MG63 (cell line): ENCODE data around the gene CCDC136. TPM values are rescaled to one million over a fixed set of nuclear protein-coding genes. Genes with fewer than 3 reads are reported as not detected.

Experiments
- DNase-seq: peaks from one replicate; pipeline ENCODE4 v3.0.0-alpha.2; 2020
- H3K27me3 ChIP-seq: fragments of 250-450 bp; sonication (Bioruptor Pico); 2 replicates; pipeline ENCODE4 v1.5.1; 2020; ENCODE audit warnings: mild to moderate bottlenecking, moderate library complexity
- H3K36me3 ChIP-seq: fragments of 250-450 bp; sonication (Bioruptor Pico); 2 replicates; pipeline ENCODE4 v1.5.1; 2020; ENCODE audit warnings: mild to moderate bottlenecking, moderate library complexity
- H3K4me3 ChIP-seq: fragments of 250-450 bp; sonication (Bioruptor Pico); 2 replicates; pipeline ENCODE4 v1.5.1; 2020; ENCODE audit warnings: mild to moderate bottlenecking, moderate library complexity
- H3K9me3 ChIP-seq: fragments of 250-450 bp; sonication (Bioruptor Pico); 2 replicates; pipeline ENCODE4 v1.5.1; 2020; ENCODE audit warnings: mild to moderate bottlenecking, moderate library complexity
- total RNA-seq: library from RNA; depleted of rRNA; stranded (reverse); fragments of >200 nt; shearing (Covaris generic); gene quantifications from 2 replicates; pipeline ENCODE4 v1.2.3, GENCODE V29; 2014; ENCODE audit warnings: low replicate concordance

Gene CCDC136
- total RNA-seq, 1 experiment from 2014 or later, result 0.53 TPM

DNA sequence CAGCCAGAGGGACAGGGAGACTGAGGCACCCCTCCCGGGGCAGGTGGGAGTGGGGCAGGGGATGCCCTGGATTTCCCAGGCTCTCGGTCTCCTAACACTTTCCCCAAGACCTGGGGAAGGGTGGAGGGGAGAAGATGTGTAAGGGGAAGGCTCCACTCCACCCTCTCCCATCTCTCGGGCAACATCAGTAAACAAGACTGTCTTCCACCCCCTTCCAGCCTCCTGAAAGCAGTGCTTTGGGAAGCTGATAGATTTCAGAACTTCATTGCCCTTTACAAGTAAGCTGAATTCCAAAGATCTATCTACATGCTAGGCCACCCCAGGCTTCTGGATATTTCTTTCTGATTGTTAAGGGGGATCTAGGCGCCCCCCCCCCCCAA lies 42.2 kb downstream of the CCDC136 start:
- Histone ChIP-seq H3K36me3 (peaks cover 26% of the 10 kb centered on the region), H3K9me3 (no peaks in the 10 kb centered on the region), H3K4me3 (no peak overlapping the region; the same call in 1 of the 2 replicates), H3K27me3 (no peaks in the 10 kb centered on the region)
- DNase-seq, result no peak

DNA sequence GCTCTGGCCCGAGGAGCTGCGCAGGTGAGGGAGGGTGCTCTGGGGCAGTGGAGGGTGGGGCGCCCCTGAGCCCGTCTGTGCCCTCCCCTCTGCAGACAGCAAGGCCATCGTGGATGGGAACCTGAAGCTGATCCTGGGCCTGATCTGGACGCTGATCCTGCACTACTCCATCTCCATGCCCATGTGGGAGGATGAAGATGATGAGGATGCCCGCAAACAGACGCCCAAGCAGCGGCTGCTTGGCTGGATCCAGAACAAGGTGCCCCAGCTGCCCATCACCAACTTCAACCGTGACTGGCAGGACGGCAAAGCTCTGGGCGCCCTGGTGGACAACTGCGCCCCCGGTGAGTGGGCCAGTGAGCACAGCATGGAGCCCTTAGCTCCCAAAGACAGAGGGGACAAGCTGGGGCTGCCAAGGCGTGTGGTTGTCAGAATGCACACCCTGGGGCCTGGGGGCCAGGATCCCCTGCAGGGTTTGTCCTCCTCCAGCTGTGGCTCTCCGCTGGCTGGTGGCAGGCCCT lies 43.5 kb downstream of the CCDC136 start:
- no peak for DNase-seq
- no peak overlapping the region for H3K4me3 ChIP-seq
- peaks cover 36% of the 10 kb centered on the region for H3K36me3 ChIP-seq
- H3K9me3 ChIP-seq, result no peaks in the 10 kb centered on the region
- H3K27me3 ChIP-seq, result no peaks in the 10 kb centered on the region

DNA sequence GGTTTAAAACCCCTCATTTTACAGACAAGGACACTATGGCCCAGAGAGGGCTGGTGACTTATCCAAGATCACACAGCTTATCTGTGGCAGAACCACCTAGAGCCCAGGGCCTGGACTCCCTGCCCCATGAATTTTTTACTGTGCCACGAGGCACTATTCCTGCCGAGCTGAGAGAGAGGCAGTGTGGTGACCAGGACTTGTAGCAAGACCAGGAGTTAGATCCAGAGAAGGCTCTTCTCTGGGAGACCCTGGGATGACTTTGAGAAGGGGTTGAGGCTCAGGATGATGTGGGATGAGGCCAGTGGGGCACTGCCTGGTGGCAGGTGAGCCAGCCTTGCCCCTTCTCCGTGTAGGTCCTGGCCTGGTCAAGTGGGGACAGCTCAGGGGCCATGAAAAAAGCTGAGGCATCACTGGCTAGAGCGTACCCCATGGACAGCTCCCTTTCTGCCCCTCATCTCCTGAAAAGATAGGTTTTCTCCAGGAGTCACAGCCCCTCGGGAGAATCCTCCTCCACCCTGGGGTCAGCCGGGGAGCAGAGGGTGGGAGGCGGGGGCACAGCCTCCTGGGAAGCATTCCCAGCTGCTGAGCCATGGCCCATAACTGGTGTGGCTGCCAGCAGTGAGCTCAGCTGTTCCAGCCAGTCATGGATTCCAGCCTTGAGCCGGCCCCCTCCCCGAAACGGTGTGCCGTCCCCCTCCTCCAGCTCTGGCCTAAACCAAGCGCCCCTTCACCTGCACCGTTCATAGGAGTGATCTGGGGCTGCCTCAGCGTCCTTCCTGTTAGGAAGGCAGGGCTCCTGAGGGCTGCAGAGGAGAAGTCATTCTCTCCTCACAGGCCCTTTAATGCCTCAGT lies 44.2 kb downstream of the CCDC136 start:
- Histone ChIP-seq H3K27me3 (no peaks in the 10 kb centered on the region), H3K36me3 (peaks cover 39% of the 10 kb centered on the region), H3K9me3 (no peaks in the 10 kb centered on the region), H3K4me3 (no peak overlapping the region)
- DNase-seq, result peak; percentile 56

DNA sequence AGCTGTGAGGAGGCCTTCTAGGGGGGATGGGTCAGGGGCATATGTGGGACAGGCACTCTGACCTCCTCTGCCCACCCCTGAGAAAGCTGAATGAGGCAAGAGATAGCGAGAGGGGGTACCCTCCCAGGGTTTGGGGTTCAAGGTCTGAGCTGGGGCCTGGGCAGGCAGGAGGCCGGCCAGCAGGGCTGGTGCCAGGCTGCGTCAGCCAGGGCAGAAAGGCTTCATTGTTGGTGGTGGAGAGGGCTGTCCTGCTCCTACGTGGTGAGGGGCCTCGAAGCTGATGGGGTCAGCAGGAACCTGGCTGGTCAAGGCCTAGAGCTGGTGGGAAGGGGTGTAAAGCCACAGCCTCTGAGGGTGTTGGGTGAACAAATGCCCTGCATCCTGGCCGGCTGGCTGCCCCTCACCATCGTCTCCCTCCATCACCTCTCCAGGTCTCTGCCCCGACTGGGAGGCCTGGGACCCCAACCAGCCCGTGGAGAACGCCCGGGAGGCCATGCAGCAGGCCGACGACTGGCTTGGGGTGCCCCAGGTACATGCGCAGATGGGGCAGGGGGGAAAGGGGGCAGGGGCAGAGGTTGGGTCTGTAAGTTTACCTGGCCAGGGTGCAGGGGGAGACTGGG lies 45.1 kb downstream of the CCDC136 start:
- no peak overlapping the region for H3K4me3 ChIP-seq
- no peak for DNase-seq
- no peaks in the 10 kb centered on the region for H3K9me3 ChIP-seq

DNA sequence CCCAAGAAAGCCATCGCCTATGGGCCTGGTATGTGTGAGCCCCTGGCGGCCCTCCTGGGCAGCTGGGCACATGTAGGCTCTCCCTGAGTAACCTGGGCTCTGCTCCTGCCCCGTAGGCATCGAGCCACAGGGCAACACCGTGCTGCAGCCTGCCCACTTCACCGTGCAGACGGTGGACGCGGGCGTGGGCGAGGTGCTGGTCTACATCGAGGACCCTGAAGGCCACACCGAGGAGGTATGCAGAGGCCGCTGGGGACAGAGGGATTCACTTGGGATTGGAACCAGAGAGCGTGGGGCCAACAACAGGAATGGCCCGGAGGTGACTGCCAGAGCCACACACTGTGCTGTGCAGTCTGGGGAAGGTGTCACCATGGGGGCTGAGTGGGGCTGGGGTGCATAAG lies 45.8 kb downstream of the CCDC136 start:
- no peak for DNase-seq
- Histone ChIP-seq H3K9me3 (no peaks in the 10 kb centered on the region), H3K4me3 (no peak overlapping the region), H3K36me3 (peaks cover 47% of the 10 kb centered on the region), H3K27me3 (no peaks in the 10 kb centered on the region)

More for the DNA sequence above, 45.1 kb downstream of the CCDC136 start:
- H3K36me3 ChIP-seq, result peaks cover 43% of the 10 kb centered on the region
- H3K27me3 ChIP-seq, result no peaks in the 10 kb centered on the region

DNA sequence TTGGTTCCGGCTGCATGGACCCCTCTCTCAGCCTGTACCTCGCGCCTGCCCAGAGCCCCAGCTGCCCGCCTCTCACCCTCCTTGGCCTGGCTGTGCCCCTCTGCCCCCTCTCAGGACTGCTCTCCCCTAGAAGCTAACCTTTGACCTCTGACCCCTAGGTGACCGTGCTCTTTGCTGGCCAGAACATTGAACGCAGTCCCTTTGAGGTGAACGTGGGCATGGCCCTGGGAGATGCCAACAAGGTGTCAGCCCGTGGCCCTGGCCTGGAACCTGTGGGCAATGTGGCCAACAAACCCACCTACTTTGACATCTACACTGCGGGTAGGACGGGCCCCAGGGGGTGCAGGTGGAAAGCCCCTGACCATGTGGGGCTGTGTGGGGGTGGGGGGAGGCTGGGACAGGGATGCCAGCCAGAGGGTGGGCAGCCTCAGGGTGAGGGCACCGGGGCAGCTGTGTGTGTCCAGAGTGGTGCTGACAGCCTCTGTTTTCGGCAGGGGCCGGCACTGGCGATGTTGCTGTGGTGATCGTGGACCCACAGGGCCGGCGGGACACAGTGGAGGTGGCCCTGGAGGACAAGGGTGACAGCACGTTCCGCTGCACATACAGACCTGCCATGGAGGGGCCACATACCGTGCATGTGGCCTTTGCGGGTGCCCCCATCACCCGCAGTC lies 46.5 kb downstream of the CCDC136 start:
- Histone ChIP-seq H3K36me3 (peaks cover 47% of the 10 kb centered on the region), H3K9me3 (no peaks in the 10 kb centered on the region)
- no peak for DNase-seq

DNA sequence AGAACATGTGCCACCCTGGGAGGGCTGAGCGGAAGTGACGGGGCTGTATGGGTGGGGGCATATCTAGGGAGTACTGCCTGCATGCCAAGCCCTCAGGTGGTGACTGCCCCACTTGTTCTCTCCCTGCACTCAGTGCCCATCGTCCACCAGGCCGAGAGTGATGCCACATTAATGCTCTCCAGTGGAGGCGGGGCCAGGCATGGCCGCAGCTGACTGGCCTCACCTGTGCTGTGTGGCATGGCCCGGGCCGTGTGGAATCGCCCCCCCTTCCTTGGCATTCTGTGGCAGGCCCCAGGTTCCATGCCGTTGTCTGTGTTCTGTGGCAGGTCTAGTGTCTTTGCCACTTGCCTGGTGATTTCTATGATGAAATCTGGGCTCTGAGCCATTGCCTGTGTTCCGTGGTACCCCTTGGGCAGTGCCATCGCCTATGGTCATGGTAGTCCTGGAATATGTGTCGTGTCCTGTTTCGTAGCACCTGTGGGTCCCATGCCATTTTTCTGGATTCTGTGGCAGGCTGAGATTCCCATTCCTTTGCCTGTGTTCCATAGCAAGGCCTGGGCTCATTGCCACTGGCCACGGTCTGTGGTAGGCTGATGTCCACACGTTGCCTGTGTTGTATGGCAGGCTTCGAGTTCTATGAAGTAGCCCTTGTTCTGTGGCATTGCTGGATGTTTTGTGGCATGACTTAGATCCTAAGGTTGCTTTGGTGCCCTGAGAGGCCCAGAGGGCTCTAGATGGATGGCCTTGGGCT lies 47.4 kb downstream of the CCDC136 start:
- no peaks in the 10 kb centered on the region for H3K9me3 ChIP-seq
- no peak overlapping the region for H3K4me3 ChIP-seq
- no peaks in the 10 kb centered on the region for H3K27me3 ChIP-seq
- DNase-seq, result no peak
- peaks cover 53% of the 10 kb centered on the region for H3K36me3 ChIP-seq

More for the DNA sequence above, 46.5 kb downstream of the CCDC136 start:
- H3K27me3 ChIP-seq, result no peaks in the 10 kb centered on the region
- H3K4me3 ChIP-seq, result no peak overlapping the region

DNA sequence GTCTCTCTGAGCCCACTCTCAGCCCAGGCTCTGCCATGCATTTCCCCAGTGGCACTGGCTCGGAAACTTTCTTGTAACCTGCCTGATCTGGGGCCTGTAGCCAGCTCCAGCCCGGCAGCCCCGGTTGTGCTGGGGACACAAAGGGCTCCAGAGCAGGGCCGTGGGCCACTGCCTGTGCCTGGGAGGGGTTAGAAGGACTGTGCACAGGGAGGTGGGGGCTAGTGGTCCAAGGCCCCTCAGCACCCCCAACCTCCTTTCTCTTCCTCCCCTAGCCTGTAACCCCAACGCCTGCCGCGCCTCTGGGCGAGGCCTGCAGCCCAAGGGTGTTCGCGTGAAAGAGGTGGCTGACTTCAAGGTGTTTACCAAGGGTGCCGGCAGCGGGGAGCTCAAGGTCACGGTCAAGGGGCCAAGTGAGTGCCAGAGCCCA lies 48.0 kb downstream of the CCDC136 start:
- H3K27me3 ChIP-seq, result no peaks in the 10 kb centered on the region
- H3K4me3 ChIP-seq, result no peak overlapping the region
- no peak for DNase-seq
- no peaks in the 10 kb centered on the region for H3K9me3 ChIP-seq
- H3K36me3 ChIP-seq, result peaks cover 56% of the 10 kb centered on the region

DNA sequence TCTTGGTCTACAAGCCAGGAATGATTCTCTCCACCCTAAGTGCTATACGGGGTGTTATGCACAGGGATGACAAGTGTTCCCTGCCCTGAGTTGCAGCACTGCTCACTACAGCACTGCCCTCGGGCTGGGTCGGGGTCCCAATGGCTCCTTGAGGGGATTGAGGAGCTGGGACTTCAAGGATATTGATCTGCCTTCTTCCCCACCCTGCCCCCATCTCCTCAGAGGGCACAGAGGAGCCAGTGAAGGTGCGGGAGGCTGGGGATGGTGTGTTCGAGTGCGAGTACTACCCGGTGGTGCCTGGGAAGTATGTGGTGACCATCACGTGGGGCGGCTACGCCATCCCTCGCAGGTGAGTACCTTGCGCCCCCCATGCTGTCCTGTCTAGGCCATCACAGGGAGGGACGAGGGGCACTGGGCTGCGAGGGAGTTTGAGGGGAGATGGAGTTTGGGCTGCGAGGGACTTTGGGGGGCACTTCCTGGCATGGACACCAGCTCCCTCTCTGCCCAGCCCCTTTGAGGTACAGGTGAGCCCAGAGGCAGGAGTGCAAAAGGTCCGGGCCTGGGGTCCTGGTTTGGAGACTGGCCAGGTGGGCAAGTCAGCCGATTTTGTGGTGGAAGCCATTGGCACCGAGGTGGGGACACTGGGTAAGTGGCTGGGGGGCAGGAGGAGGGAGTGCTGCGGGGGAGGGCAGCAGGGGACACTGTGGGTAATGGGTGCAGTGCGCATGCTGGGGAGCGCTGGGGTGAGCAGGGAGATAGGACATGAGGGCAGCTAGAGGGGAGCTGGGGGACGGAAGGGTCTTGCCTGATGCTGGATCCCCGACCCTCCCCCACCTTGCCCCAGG lies 48.8 kb downstream of the CCDC136 start:
- no peak overlapping the region for H3K4me3 ChIP-seq
- H3K27me3 ChIP-seq, result no peaks in the 10 kb centered on the region
- no peak for DNase-seq
- H3K9me3 ChIP-seq, result no peaks in the 10 kb centered on the region
- peaks cover 53% of the 10 kb centered on the region for H3K36me3 ChIP-seq

DNA sequence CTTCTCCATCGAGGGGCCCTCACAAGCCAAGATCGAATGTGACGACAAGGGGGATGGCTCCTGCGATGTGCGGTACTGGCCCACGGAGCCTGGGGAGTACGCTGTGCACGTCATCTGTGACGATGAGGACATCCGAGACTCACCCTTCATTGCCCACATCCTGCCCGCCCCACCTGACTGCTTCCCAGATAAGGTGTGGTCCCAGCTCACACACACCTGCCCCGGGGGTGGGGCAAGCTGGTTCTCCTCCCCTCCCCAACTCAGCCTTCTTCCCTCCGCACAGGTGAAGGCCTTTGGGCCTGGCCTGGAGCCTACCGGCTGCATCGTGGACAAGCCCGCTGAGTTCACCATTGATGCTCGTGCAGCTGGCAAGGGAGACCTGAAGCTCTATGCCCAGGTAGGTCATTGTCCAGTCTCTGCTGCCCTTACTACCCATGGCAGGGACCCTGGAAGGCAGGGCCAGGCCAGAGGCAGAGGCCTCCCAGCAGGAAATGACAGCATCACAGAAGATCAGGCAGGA lies 49.5 kb downstream of the CCDC136 start:
- Histone ChIP-seq H3K27me3 (no peaks in the 10 kb centered on the region), H3K4me3 (no peak overlapping the region), H3K9me3 (no peaks in the 10 kb centered on the region), H3K36me3 (peaks cover 46% of the 10 kb centered on the region)
- DNase-seq, result no peak

DNA sequence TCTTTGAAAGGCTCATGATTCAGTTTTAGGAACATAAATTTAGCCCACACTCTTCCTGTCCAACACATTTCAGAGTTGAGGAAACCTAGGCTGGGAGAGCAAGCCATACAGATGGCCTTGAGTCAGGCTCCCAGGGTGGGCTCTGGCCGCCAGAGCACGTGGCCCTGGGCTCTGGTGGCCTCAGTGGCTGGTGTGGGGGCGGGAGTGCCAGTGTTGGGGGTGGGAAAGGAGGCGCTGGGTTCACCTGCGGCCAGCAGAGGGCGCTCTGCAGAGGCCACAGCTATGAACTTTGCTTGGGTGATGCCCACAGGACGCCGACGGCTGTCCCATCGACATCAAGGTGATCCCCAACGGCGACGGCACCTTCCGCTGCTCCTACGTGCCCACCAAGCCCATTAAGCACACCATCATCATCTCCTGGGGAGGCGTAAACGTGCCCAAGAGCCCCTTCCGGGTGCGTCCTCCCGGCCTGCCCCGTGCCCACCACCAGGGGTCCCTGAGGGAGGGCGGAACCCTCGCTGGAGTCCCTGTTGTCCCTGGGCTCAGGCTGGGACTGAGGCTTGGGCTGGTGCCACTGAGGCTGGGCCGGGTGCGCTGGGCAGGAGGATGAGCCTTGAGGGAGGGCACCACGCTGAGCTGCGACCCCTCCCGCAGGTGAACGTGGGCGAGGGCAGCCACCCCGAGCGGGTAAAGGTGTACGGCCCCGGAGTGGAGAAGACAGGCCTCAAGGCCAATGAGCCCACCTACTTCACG lies 50.3 kb downstream of the CCDC136 start:
- peaks cover 39% of the 10 kb centered on the region for H3K36me3 ChIP-seq
- no peaks in the 10 kb centered on the region for H3K27me3 ChIP-seq
- H3K9me3 ChIP-seq, result no peaks in the 10 kb centered on the region
- H3K4me3 ChIP-seq, result no peak overlapping the region
- DNase-seq, result no peak

DNA sequence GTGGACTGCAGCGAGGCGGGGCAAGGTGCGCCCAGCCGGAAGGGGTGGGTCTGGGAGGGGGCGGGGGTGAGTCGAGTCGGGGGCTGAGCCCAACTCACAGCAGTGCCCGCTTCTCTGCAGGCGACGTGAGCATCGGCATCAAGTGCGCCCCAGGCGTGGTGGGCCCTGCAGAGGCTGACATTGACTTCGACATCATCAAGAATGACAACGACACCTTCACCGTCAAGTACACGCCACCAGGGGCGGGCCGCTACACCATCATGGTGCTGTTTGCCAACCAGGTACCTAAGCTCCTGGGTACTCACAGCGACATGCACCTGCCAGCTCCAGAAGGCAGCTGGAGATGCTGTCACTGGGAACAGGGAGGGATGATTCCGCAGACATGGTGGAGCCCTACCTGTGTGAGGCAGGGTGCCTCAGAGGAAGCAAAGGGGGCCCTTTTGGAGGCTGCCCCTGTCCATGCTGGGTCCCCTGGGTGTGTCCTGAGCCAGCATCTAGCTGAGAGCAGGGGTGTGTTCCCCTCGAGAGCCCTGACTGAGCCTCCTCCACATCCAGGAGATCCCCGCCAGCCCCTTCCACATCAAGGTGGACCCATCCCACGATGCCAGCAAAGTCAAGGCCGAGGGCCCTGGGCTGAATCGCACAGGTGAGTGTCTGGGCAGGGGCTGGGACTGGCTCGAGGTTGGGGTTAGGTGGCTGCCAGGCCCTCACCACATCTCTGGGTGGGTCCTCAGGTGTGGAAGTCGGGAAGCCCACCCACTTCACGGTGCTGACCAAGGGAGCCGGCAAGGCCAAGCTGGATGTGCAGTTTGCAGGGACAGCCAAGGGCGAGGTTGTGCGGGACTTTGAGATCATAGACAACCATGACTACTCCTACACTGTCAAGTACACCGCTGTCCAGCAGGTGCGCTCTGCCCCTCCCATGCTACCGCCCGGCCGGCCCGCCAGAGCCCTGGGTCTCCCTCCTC lies 51.2 kb downstream of the CCDC136 start:
- H3K36me3 ChIP-seq, result peaks cover 35% of the 10 kb centered on the region
- H3K27me3 ChIP-seq, result no peaks in the 10 kb centered on the region
- H3K9me3 ChIP-seq, result no peaks in the 10 kb centered on the region
- H3K4me3 ChIP-seq, result no peak overlapping the region
- DNase-seq, result no peak

DNA sequence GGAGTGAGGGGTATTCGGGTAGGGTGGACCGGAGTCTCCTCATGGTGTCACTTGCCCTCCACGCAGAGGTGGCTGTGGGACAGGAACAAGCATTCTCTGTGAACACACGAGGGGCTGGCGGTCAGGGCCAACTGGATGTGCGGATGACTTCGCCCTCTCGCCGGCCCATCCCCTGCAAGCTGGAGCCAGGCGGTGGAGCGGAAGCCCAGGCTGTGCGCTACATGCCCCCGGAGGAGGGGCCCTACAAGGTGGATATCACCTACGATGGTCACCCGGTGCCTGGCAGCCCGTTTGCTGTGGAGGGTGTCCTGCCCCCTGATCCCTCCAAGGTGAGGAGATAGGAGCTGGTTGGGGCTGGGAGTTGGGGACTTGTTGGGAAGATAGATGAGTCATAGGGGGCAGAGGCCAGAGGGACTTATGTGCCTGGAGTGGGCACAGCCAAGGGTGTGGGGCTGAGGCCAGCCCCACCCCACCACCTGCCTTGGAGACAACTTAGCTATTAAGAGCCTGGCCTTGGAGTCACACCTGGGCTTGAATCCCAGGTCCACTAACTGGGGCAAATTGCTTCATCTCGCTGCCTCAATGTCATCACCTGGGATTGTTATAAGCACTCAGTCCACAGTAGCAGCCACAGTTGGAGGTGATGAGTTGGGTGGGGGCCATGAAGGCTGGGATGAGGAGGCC lies 52.3 kb downstream of the CCDC136 start:
- Histone ChIP-seq H3K9me3 (no peaks in the 10 kb centered on the region), H3K27me3 (no peaks in the 10 kb centered on the region), H3K36me3 (peaks cover 34% of the 10 kb centered on the region), H3K4me3 (no peak overlapping the region)
- no peak for DNase-seq
